Measurements from ENCODE around the gene DNAH14. TPM values are rescaled to one million over a fixed set of nuclear protein-coding genes. Genes with fewer than 3 reads are reported as not detected.

The DNAH14 gene
- total and polyA plus RNA-seq, 2 of the 4 experiments (the other 2 are of a cell fraction), result 2.7 to 3.6 TPM

- no peak overlapping the region for H2BK15ac ChIP-seq (ENCODE audit: low read depth, low read length)
- no peaks in the 10 kb centered on the region for H3K9me3 ChIP-seq (ENCODE audit: control insufficient read depth, insufficient read depth, low read length)
- H2BK5ac ChIP-seq (ENCODE audit: low read depth, low read length, poor library complexity, severe bottlenecking), result no peak overlapping the region
- ChIA-PET POLR2A (ENCODE audit: unreplicated experiment) (no interaction called here), CTCF (no interaction called here)
- H3K4me2 ChIP-seq (ENCODE audit: low read depth, low read length), result no peak overlapping the region
- no peak overlapping the region for H3K27ac ChIP-seq (ENCODE audit: insufficient read depth, low read length)
- H3K4ac ChIP-seq (ENCODE audit: low read depth, low read length), result no peak overlapping the region
- H3K14ac ChIP-seq (replicated peaks; ENCODE audit: low read depth, low read length), result no peak overlapping the region
- H4K20me1 ChIP-seq (ENCODE audit: insufficient read depth, low read length), result no peaks in the 10 kb centered on the region
- no peaks in the 10 kb centered on the region for H3K36me3 ChIP-seq (ENCODE audit: control insufficient read depth, insufficient read depth, low read length)
- no peak overlapping the region for H2BK120ac ChIP-seq (ENCODE audit: low read depth, low read length)
- dilution Hi-C loops (cut with HindIII; ENCODE audit: low sequenced_read_pairs, unreplicated experiment), result no loop called here
- H3K9me1 ChIP-seq (ENCODE audit: insufficient read depth, low read length), result 0 out of 2 replicates have a peak, but pooled peaks cover 5% of the 10 kb centered on the region
- TF ChIP-seq POLR2A (IDR thresholded peaks at IDR 0.05; ENCODE audit: low read depth, low read length) (no peak), MAZ (IDR thresholded peaks at IDR 0.05; ENCODE audit: borderline replicate concordance, low read depth, low read length) (no peak), CHD1 (IDR thresholded peaks at IDR 0.05; ENCODE audit: low read depth, low read length) (no peak), MAFK (IDR thresholded peaks at IDR 0.05; ENCODE audit: low read depth, low read length) (no peak)
- DNase-seq (no peak), ATAC-seq (ENCODE audit: low read depth) (no peak)
- H4K91ac ChIP-seq (ENCODE audit: insufficient read depth, low read depth, low read length), result no peak overlapping the region
- no peak overlapping the region for H4K8ac ChIP-seq (ENCODE audit: low read depth in 2 of 2, low read length in 2 of 2)
- H3K9ac ChIP-seq (ENCODE audit: low read depth, low read length), result no peak overlapping the region
- no peak overlapping the region; the same call in 1 of the 2 replicates for H2AK5ac ChIP-seq (ENCODE audit: low read depth, low read length)
- H3K79me1 ChIP-seq (ENCODE audit: low read depth in 1 of 2, low read length in 2 of 2), result no peaks in the 10 kb centered on the region
- H3K56ac ChIP-seq (ENCODE audit: extremely low read depth, insufficient read depth, low read length), result no peak overlapping the region
- H2AFZ ChIP-seq (replicated peaks; ENCODE audit: low read length, poor library complexity), result no peak overlapping the region
- no peak overlapping the region for H3K18ac ChIP-seq (ENCODE audit: low read depth, low read length)
- intact Hi-C loops (cut with micrococcal nuclease), result no loop called here
- H3K4me3 ChIP-seq (ENCODE audit: insufficient read depth, low read depth, low read length), result no peak overlapping the region
- H4K5ac ChIP-seq (ENCODE audit: low read depth, low read length), result no peak overlapping the region
- H2AK9ac ChIP-seq (replicated peaks; ENCODE audit: low read depth, low read length, poor library complexity), result no peak overlapping the region
- in situ Hi-C loops (cut with MboI; ENCODE audit: low sequenced_read_pairs), result no loop called here
- H3K27me3 ChIP-seq (ENCODE audit: control insufficient read depth, insufficient read depth, low read length), result no peaks in the 10 kb centered on the region
- peaks cover 11% of the 10 kb centered on the region for H3K4me1 ChIP-seq (ENCODE audit: control insufficient read depth, insufficient read depth, low read length)
- BruUV-seq (replicated peaks), result no TSS peak
- H2BK20ac ChIP-seq (ENCODE audit: low read depth, low read length), result no peak overlapping the region
- WGBS, 2 experiments (ENCODE audit: extremely low coverage in 2 of 2, insufficient read length in 1 of 2), result 71% methylated on average over 2 of the region's 7 CpGs; no CpG with 5 or more reads in 1 of the 2 experiments
- H3K23ac ChIP-seq (ENCODE audit: low read depth, low read length), result no peak overlapping the region
Observed at GRCh38 chr1:225446595-225446960, 517.1 kb downstream of the DNAH14 start.

Measured in IMR-90 (cell line).